Stimulated activated naive CD8-positive, alpha-beta T cell treated with anti-CD3 and anti-CD28 coated beads, Interleukin-15, Interleukin-2, amounts not matched to agents 100 ng/mL and 50 ng/mL, for 24 hours (primary cell): Measurements from ENCODE around the gene OR8G1.

ENCODE experiments used
- H3K27ac Mint-ChIP-seq: one replicate; pipeline ENCODE4 v1.8.0; 2021; ENCODE audit warnings: mild to moderate bottlenecking, mixed read lengths
- H3K27me3 Mint-ChIP-seq: one replicate; pipeline ENCODE4 v1.8.0; 2021; ENCODE audit warnings: mixed read lengths
- H3K36me3 Mint-ChIP-seq: one replicate; pipeline ENCODE4 v1.8.0; 2021; ENCODE audit warnings: low read depth, mixed read lengths
- H3K4me1 Mint-ChIP-seq: one replicate; pipeline ENCODE4 v1.8.0; 2021; ENCODE audit warnings: low read depth, mixed read lengths
- H3K4me3 Mint-ChIP-seq: one replicate; pipeline ENCODE4 v1.8.0; 2021; ENCODE audit warnings: mild to moderate bottlenecking, mixed read lengths
- H3K9me3 Mint-ChIP-seq: one replicate; pipeline ENCODE4 v1.8.0; 2021; ENCODE audit warnings: mixed read lengths

The OR8G1 gene

DNA sequence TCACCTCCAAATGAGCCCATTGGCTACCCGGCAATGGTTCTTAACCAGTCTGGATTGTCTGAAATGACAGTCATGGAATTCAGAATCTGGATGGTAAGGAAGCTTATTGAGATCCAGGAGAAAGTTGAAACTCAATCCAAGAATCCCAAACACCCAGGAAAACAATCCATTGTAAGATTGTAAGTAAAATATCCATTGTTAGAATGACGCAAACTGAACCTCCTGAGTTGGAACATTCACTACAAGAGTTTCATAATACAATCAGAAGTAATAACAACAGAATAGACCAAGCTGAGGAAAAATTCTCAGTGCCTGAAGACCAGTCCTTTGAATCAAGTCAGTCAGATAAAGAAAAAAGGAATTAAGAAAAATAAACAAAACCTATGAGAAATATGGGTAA is 37.4 kb downstream of the OR8G1 start:
- Mint-ChIP-seq H3K4me3 (no peak overlapping the region), H3K27ac (no peak overlapping the region), H3K27me3 (peaks cover 9% of the 10 kb centered on the region), H3K36me3 (no peaks in the 10 kb centered on the region), H3K9me3 (peaks cover 17% of the 10 kb centered on the region), H3K4me1 (peaks cover 17% of the 10 kb centered on the region)

DNA sequence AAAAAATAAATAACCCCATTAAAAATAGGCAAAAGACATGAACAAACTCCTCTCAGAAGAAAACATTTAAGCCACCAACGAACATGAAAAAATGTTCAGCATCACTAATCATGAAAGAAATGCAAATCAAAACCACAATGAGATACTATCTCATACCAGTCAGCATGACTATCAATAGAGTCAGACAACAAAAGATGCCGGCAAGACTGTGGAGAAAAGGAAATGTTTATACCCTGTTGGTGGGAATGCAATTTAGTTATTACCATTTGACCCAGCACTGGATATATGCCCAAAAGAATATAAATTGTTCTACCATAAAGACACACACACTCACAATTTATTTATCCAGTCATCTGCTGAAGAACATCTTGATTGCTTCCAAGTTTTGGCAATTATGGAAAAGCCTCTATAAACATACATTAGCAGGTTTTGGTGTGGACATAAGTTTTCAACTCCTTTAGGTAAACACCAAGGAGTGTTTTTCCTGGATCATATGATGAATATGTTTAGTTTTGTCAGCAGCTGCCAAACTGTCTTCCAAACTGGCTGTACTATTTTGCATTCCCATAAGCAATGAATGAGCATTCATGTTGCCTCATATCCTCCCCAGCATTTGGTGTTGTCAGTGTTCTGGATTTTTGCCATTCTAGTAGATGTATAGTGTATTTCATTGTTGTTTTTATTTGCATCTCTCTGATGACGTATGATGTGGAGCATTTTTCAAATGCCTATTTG is 44.9 kb downstream of the OR8G1 start:
- H3K36me3 Mint-ChIP-seq: no peaks in the 10 kb centered on the region
- peaks cover 4% of the 10 kb centered on the region for H3K4me1 Mint-ChIP-seq
- H3K4me3 Mint-ChIP-seq: no peak overlapping the region
- no peaks in the 10 kb centered on the region for H3K27me3 Mint-ChIP-seq
- no peak overlapping the region for H3K27ac Mint-ChIP-seq
- H3K9me3 Mint-ChIP-seq: peaks cover 34% of the 10 kb centered on the region

DNA sequence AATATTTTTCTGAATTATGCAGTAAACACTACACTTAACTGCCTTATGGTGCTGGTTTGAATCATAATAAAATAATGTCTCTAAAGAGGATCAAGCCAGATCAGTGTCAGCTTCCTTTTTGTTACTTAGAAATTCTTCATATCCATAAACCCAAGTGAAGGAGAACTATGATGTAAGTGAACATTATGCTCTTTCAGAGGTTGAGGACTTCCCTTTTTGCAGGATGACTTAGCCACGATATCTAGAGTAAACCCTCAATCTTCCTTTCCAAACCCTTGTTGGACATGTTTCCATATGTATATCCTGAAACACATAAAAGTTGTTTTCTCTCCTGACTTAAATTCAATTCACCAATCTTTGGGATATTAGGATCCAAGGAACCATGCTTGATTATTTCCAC is 53.8 kb downstream of the OR8G1 start:
- Mint-ChIP-seq H3K36me3 (no peaks in the 10 kb centered on the region), H3K4me3 (no peak overlapping the region), H3K27ac (no peak overlapping the region), H3K4me1 (no peaks in the 10 kb centered on the region), H3K9me3 (peaks cover 5% of the 10 kb centered on the region), H3K27me3 (peaks cover 7% of the 10 kb centered on the region)

DNA sequence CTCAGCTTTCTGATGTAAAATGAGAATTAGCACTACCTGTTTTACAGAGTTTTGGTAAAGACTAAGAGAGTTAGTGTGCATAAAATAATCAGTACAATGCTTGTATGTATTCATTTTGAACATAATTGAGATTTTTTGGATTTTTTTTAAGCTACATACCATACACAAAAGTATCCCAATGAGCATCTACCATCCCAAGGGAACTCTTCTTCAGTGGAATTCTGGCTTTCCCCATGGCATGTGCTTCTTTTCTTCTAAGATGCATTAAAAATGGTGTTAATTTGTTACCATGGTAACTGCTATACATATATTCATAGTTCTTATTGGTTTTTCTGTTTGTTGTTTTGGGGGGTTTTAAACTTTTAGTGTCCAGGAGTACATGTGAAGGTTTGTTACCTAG is 55.1 kb downstream of the OR8G1 start:
- Mint-ChIP-seq H3K27me3 (peaks cover 7% of the 10 kb centered on the region), H3K4me1 (no peaks in the 10 kb centered on the region), H3K9me3 (no peaks in the 10 kb centered on the region), H3K27ac (no peak overlapping the region), H3K36me3 (no peaks in the 10 kb centered on the region), H3K4me3 (no peak overlapping the region)

DNA sequence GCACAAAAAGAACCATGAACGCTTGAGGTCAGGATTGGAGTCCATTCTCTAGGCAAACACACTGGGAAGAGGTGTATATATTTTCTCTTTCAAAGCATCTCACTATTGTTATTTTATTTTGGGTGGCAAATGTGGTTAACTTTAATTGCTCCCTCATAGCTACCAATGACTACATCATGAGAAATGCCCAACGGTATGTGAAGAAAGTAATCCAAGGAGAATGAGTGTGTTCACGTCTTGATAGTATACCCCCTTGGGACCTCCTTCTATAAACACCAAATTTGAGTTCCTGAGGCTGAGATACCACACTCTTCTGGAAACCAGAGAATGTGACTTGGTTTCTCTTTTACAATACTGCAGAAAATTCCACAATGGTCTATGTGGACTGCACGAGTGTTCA is 57.0 kb downstream of the OR8G1 start:
- H3K4me3 Mint-ChIP-seq: no peak overlapping the region
- H3K27ac Mint-ChIP-seq: no peak overlapping the region
- no peaks in the 10 kb centered on the region for H3K4me1 Mint-ChIP-seq
- H3K9me3 Mint-ChIP-seq: no peaks in the 10 kb centered on the region
- H3K36me3 Mint-ChIP-seq: no peaks in the 10 kb centered on the region
- peaks cover 3% of the 10 kb centered on the region for H3K27me3 Mint-ChIP-seq

DNA sequence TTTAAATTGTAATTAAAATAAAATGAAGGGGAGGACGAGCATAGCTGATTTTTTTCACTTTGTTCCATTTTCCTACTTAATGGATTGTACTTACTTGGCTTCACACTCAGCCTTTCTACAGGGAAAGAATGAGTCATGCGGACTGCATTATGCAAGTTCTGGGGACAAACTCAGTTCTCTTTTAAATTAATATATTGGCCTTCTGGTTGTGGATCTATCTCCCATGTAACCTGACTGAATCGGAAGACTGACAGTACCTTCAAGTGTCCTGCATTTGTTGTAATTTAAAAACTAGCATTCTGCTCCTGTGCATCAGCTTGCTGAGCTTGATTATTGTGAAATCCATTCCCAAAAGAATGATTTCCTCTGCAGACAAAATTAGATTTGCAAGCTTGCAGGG is 60.7 kb downstream of the OR8G1 start:
- Mint-ChIP-seq H3K9me3 (no peaks in the 10 kb centered on the region), H3K4me1 (no peaks in the 10 kb centered on the region)

DNA sequence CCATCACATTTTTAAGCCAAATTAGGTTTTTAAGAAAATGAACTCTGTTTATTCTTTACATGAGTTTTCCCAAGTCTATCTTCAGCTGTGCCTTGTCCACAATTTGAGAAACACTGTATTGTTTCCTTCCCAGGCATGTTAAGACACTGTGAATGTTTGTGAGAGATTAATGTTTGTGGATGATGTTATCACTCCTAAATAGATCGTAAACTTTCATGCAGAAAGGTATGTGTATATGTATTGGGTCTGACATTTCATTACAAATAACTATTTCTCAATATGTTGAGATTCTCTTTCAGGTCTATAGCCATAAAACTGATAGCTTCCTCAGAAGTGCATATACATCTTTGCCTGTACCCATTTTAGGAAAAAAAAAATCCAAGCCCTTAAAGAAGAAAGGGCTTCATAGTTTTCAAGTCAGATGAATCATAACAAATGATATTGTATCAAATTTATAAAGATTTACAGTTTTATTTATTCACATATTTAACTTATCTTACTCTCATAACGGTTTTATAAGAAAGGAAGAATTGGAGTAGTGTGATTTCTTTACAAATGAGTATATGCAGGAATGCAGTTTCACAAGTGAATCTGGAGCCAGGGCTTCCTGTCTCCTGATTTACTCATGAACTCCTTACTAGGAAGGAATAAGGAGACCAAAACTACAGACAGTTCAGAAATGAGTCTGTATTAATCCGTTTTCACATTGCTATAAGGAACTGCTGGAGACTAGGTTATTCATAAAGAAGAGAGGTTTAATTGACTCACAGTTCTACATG is 61.6 kb downstream of the OR8G1 start:
- H3K9me3 Mint-ChIP-seq: no peaks in the 10 kb centered on the region
- H3K27me3 Mint-ChIP-seq: no peaks in the 10 kb centered on the region
- H3K4me3 Mint-ChIP-seq: no peak overlapping the region
- H3K36me3 Mint-ChIP-seq: no peaks in the 10 kb centered on the region
- no peaks in the 10 kb centered on the region for H3K4me1 Mint-ChIP-seq
- H3K27ac Mint-ChIP-seq: no peak overlapping the region

More for the DNA sequence above, 60.7 kb downstream of the OR8G1 start:
- H3K27ac Mint-ChIP-seq: no peak overlapping the region
- no peak overlapping the region for H3K4me3 Mint-ChIP-seq
- H3K27me3 Mint-ChIP-seq: no peaks in the 10 kb centered on the region
- no peaks in the 10 kb centered on the region for H3K36me3 Mint-ChIP-seq
